ENCODE measurements around the gene ERGIC2.
A peak's percentile ranks its signal among the peaks of the same experiment; 100 is the strongest.

The ERGIC2 gene

GRCh38 chr12:29337325-29337724 lies 43.6 kb downstream of the ERGIC2 start:
- no peak for TF ChIP-seq CTCF (IDR thresholded peaks at IDR 0.05; ENCODE audit: low read depth, low read length)
- no peak overlapping the region for H3K4me3 ChIP-seq (ENCODE audit: low read depth, low read length)

GRCh38 chr12:29334937-29335336 lies 46.0 kb downstream of the ERGIC2 start:
- no peak overlapping the region for H3K4me3 ChIP-seq (ENCODE audit: low read depth, low read length)
- no peak for TF ChIP-seq CTCF (IDR thresholded peaks at IDR 0.05; ENCODE audit: low read depth, low read length)

GRCh38 chr12:29333178-29333577 lies 47.8 kb downstream of the ERGIC2 start:
- TF ChIP-seq CTCF (IDR thresholded peaks at IDR 0.05; ENCODE audit: low read depth, low read length): no peak
- H3K4me3 ChIP-seq (ENCODE audit: low read depth, low read length): no peak overlapping the region

- no peak overlapping the region for H3K4me3 ChIP-seq (ENCODE audit: low read depth, low read length)
- TF ChIP-seq CTCF (IDR thresholded peaks at IDR 0.05; ENCODE audit: low read depth, low read length): no peak
Measured at GRCh38 chr12:29329411-29329810, 51.6 kb downstream of the ERGIC2 start.

- no peak for TF ChIP-seq CTCF (IDR thresholded peaks at IDR 0.05; ENCODE audit: low read depth, low read length)
Measured at GRCh38 chr12:29322157-29322556, 58.8 kb downstream of the ERGIC2 start.

GRCh38 chr12:29320295-29321085 lies 60.5 kb downstream of the ERGIC2 start:
- no peak for TF ChIP-seq CTCF (IDR thresholded peaks at IDR 0.05; ENCODE audit: low read depth, low read length)
- H3K4me3 ChIP-seq (ENCODE audit: low read depth, low read length): no peak overlapping the region

More at GRCh38 chr12:29322157-29322556, 58.8 kb downstream of the ERGIC2 start:
- no peak overlapping the region for H3K4me3 ChIP-seq (ENCODE audit: low read depth, low read length)

- no peak overlapping the region for H3K4me3 ChIP-seq (ENCODE audit: low read depth, low read length)
- peak; percentile 13; the same call in 1 of the 2 replicates for TF ChIP-seq CTCF (IDR thresholded peaks at IDR 0.05; ENCODE audit: low read depth, low read length)
Measured at GRCh38 chr12:29317556-29318363, 63.2 kb downstream of the ERGIC2 start.

Measured in WI38 (cell line).